Measurements from ENCODE around the gene SLC25A23.

The SLC25A23 gene

DNA sequence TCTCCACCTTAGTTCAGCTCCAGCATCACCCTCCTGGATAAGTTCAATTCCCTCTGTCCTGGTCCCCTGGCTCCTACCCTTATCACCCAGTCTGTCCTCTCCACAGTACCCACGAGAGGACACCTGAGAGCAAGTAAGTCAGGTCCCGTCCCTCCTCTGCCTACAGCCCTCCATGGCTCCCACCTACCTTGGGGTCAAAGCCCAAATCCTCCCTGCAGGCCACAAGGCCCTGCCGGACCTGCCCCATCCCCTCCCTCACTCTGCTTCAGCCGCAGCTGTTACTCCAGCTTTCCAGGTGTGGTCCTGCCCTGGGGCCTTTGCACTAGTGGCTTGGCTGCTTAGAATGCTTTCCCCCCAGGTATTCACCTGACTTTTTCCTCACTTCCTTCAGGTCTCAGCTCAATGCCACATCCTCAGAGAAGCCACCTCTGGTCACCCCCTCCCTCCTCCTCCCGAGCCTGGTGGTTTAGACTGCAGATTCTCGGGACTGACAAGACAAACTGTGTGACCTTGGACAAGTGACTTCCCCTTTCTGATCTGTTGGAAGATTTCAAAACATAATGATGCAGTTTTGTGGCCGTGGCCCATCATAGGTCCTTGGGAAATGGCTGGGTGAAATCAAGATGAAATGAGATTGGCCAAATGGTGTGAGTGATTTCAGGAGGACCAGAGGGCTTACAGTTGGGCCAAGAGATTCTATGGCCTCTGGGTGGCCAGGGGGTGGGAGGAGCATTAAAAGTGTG lies 38.9 kb upstream of the SLC25A23 start:
- H3K9ac ChIP-seq (ENCODE audit: low read length): no peak overlapping the region
- TF ChIP-seq EZH2 (optimal IDR thresholded peaks at IDR 0.05; ENCODE audit: low read depth, low read length) (no peak), EZH2phosphoT487 (IDR thresholded peaks at IDR 0.05; ENCODE audit: low read length) (no peak)
- TF ChIP-seq, protein P1, sequence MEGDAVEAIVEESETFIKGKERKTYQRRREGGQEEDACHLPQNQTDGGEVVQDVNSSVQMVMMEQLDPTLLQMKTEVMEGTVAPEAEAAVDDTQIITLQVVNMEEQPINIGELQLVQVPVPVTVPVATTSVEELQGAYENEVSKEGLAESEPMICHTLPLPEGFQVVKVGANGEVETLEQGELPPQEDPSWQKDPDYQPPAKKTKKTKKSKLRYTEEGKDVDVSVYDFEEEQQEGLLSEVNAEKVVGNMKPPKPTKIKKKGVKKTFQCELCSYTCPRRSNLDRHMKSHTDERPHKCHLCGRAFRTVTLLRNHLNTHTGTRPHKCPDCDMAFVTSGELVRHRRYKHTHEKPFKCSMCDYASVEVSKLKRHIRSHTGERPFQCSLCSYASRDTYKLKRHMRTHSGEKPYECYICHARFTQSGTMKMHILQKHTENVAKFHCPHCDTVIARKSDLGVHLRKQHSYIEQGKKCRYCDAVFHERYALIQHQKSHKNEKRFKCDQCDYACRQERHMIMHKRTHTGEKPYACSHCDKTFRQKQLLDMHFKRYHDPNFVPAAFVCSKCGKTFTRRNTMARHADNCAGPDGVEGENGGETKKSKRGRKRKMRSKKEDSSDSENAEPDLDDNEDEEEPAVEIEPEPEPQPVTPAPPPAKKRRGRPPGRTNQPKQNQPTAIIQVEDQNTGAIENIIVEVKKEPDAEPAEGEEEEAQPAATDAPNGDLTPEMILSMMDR (IDR thresholded peaks at IDR 0.05; ENCODE audit: low read length): no peak
- no peak overlapping the region for H3K4me3 ChIP-seq (ENCODE audit: low read length)
- H3K4me2 ChIP-seq (ENCODE audit: low read depth, low read length): no peak overlapping the region
- peaks cover 53% of the 10 kb centered on the region for H3K27me3 ChIP-seq (replicated peaks; ENCODE audit: insufficient read depth, low read length)
- no peaks in the 10 kb centered on the region for H3K79me2 ChIP-seq (ENCODE audit: low read length)
- H3K4me1 ChIP-seq (ENCODE audit: low read length): peaks cover 5% of the 10 kb centered on the region; the same call in 1 of the 2 replicates
- H3K9me2 ChIP-seq (replicated peaks; ENCODE audit: insufficient read depth, low read length): no peaks in the 10 kb centered on the region
- no peaks in the 10 kb centered on the region for H3K36me3 ChIP-seq (replicated peaks; ENCODE audit: insufficient read depth, low read length)
- H3K9me3 ChIP-seq (replicated peaks; ENCODE audit: insufficient read depth, low read length): no peaks in the 10 kb centered on the region
- no peak overlapping the region for H3K27ac ChIP-seq (ENCODE audit: low read length)
- no peak overlapping the region for H2AFZ ChIP-seq (ENCODE audit: low read length)
- DNase-seq: no peak
- H3F3A ChIP-seq (ENCODE audit: insufficient read depth, low read length): no peaks in the 10 kb centered on the region
- no peaks in the 10 kb centered on the region for H4K20me1 ChIP-seq (ENCODE audit: insufficient read depth, low read length)

DNA sequence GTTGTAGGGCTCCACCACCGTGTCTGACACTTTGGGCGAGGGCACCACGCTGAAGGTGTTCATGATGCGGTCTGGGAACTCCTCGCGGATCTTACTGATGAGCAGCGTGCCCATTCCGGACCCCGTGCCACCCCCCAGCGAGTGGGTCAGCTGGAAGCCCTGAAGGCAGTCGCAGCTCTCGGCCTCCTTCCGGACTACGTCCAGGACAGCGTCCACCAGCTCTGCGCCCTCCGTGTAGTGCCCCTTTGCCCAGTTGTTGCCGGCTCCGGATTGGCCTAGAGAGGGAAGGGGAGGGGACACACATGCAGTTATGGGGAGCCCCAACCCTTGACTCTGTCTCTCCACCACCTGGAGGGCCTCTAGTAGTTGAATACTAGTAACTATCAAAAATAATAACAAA lies 36.4 kb upstream of the SLC25A23 start:
- no peak for TF ChIP-seq EZH2phosphoT487 (IDR thresholded peaks at IDR 0.05; ENCODE audit: low read length)
- TF ChIP-seq, protein P1 (IDR thresholded peaks at IDR 0.05; ENCODE audit: low read length): no peak
- no peak for TF ChIP-seq EZH2 (optimal IDR thresholded peaks at IDR 0.05; ENCODE audit: low read depth, low read length)
- H3K27ac ChIP-seq (ENCODE audit: low read length): no peak overlapping the region
- H3K9ac ChIP-seq (ENCODE audit: low read length): no peak overlapping the region
- peaks cover 31% of the 10 kb centered on the region for H3K27me3 ChIP-seq (replicated peaks; ENCODE audit: insufficient read depth, low read length)
- no peaks in the 10 kb centered on the region for H3K9me2 ChIP-seq (replicated peaks; ENCODE audit: insufficient read depth, low read length)
- no peaks in the 10 kb centered on the region for H3K9me3 ChIP-seq (replicated peaks; ENCODE audit: insufficient read depth, low read length)
- no peaks in the 10 kb centered on the region for H3F3A ChIP-seq (ENCODE audit: insufficient read depth, low read length)
- DNase-seq: no peak
- H3K36me3 ChIP-seq (replicated peaks; ENCODE audit: insufficient read depth, low read length): no peaks in the 10 kb centered on the region
- no peaks in the 10 kb centered on the region for H3K4me1 ChIP-seq (ENCODE audit: low read length)
- H4K20me1 ChIP-seq (ENCODE audit: insufficient read depth, low read length): no peaks in the 10 kb centered on the region
- no peak overlapping the region for H2AFZ ChIP-seq (ENCODE audit: low read length)
- no peaks in the 10 kb centered on the region for H3K79me2 ChIP-seq (ENCODE audit: low read length)
- H3K4me3 ChIP-seq (ENCODE audit: low read length): no peak overlapping the region
- H3K4me2 ChIP-seq (ENCODE audit: low read depth, low read length): no peak overlapping the region

DNA sequence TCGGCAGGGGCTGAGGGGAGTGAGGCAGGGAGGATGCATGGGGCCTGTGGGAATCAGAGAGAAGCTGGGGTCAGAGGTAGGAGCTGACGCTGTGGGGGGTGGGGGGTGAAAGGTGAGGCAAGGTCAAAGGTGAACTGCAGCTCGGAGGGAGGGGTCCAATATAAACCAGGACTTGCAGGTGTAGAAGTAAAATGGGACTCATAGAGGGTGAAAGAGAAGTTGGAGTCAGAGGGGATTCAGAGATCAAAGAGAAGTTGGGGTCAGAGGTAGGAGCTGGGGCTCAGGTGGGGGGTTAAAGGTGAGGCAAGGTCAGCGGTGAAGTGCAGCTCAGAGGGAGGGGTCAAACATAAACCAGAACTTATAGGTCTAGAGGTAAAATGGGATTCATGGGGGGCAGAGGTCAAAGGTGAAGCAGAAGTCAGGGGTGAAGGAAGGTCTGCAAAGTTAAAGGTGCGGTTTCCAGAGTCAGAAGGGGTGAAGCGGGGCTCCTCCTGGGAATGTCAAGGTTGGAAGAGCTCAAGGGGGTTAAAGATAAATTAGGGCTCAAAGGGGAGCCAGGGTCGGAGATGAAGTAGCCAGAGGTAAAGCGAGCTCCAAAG lies 34.9 kb upstream of the SLC25A23 start:
- no peaks in the 10 kb centered on the region for H3K9me3 ChIP-seq (replicated peaks; ENCODE audit: insufficient read depth, low read length)
- H3K9me2 ChIP-seq (replicated peaks; ENCODE audit: insufficient read depth, low read length): no peaks in the 10 kb centered on the region
- DNase-seq: no peak
- no peak overlapping the region for H2AFZ ChIP-seq (ENCODE audit: low read length)
- H3K27ac ChIP-seq (ENCODE audit: low read length): no peak overlapping the region
- TF ChIP-seq EZH2 (optimal IDR thresholded peaks at IDR 0.05; ENCODE audit: low read depth, low read length): no peak
- TF ChIP-seq, protein P1 (IDR thresholded peaks at IDR 0.05; ENCODE audit: low read length): no peak
- TF ChIP-seq EZH2phosphoT487 (IDR thresholded peaks at IDR 0.05; ENCODE audit: low read length): no peak
- no peaks in the 10 kb centered on the region for H3F3A ChIP-seq (ENCODE audit: insufficient read depth, low read length)
- no peaks in the 10 kb centered on the region for H3K79me2 ChIP-seq (ENCODE audit: low read length)
- no peak overlapping the region for H3K4me3 ChIP-seq (ENCODE audit: low read length)
- no peaks in the 10 kb centered on the region for H4K20me1 ChIP-seq (ENCODE audit: insufficient read depth, low read length)
- H3K4me1 ChIP-seq (ENCODE audit: low read length): no peaks in the 10 kb centered on the region
- peaks cover 21% of the 10 kb centered on the region; the same call in 1 of the 2 replicates for H3K27me3 ChIP-seq (replicated peaks; ENCODE audit: insufficient read depth, low read length)
- H3K9ac ChIP-seq (ENCODE audit: low read length): no peak overlapping the region
- H3K4me2 ChIP-seq (ENCODE audit: low read depth, low read length): no peak overlapping the region
- no peaks in the 10 kb centered on the region for H3K36me3 ChIP-seq (replicated peaks; ENCODE audit: insufficient read depth, low read length)
